Measurements from ENCODE around the gene RRM2.
A peak's percentile ranks its signal among the peaks of the same experiment; 100 is the strongest.

Gene RRM2

GRCh38 chr2:10083692-10084211 lies 38.8 kb upstream of the RRM2 start (continued):
- TF ChIP-seq ZBTB49 (tag by site-specific recombination; IDR thresholded peaks at IDR 0.05; ENCODE audit: low read depth) (no peak), ZNF248 (tag by site-specific recombination; IDR thresholded peaks at IDR 0.05) (no peak), ZNF670 (tag by site-specific recombination; IDR thresholded peaks at IDR 0.05; ENCODE audit: low read depth) (no peak), KLF10 (tag by site-specific recombination; IDR thresholded peaks at IDR 0.05) (no peak), ZNF549 (tag by site-specific recombination; IDR thresholded peaks at IDR 0.05) (no peak), GLI2 (tag by site-specific recombination; IDR thresholded peaks at IDR 0.05; ENCODE audit: borderline replicate concordance, low read depth) (no peak), ZNF404 (tag by site-specific recombination; IDR thresholded peaks at IDR 0.05) (no peak), ZNF132 (tag by site-specific recombination; IDR thresholded peaks at IDR 0.05; ENCODE audit: borderline replicate concordance) (no peak), ZBTB17 (tag by site-specific recombination; IDR thresholded peaks at IDR 0.05) (peak; percentile 75)

GRCh38 chr2:10084223-10084865 lies 38.2 kb upstream of the RRM2 start:
- no peak overlapping the region for H3K4me3 ChIP-seq (ENCODE audit: low read depth, low read length)
- 0 out of 2 replicates have a peak, but pooled peaks cover 11% of the 10 kb centered on the region for H3K4me1 ChIP-seq (ENCODE audit: control insufficient read depth, insufficient read depth, low read length)
- H3K9me3 ChIP-seq (ENCODE audit: control insufficient read depth, insufficient read depth, low read depth, low read length), result no peaks in the 10 kb centered on the region
- POLR2A ChIA-PET, result no interaction called here
- H3K27ac ChIP-seq (ENCODE audit: extremely low read depth, low read depth, low read length), result no peak overlapping the region
- no peak for TF ChIP-seq ZNF350 (tag by site-specific recombination; IDR thresholded peaks at IDR 0.05)
- no peaks in the 10 kb centered on the region for H3K36me3 ChIP-seq (ENCODE audit: control insufficient read depth in 2 of 2, insufficient read depth in 1 of 2, low read length in 2 of 2)
- CTCF ChIA-PET, result interaction anchor here (0.5 to 6.5 kb wide), 4 partner anchors 12 to 325 kb away, joined by 3 to 46 read pairs (median 4); no protein-coding TSS in a partner anchor

- Histone ChIP-seq H3K36me3 (ENCODE audit: control insufficient read depth in 2 of 2, insufficient read depth in 1 of 2, low read length in 2 of 2) (no peaks in the 10 kb centered on the region), H3K9me3 (ENCODE audit: control insufficient read depth, insufficient read depth, low read depth, low read length) (no peaks in the 10 kb centered on the region), H3K4me1 (ENCODE audit: control insufficient read depth, insufficient read depth, low read length) (0 out of 2 replicates have a peak, but pooled peaks cover 11% of the 10 kb centered on the region), H3K4me3 (ENCODE audit: low read depth, low read length) (no peak overlapping the region), H3K27ac (ENCODE audit: extremely low read depth, low read depth, low read length) (no peak overlapping the region)
- TF ChIP-seq ZNF133 (tag by site-specific recombination; IDR thresholded peaks at IDR 0.05), result peak; percentile 71; the same call in 1 of the 2 replicates
- TF ChIP-seq ZBTB44 (tag by site-specific recombination; IDR thresholded peaks at IDR 0.05), result no peak
- TF ChIP-seq ZNF302 (tag by site-specific recombination; IDR thresholded peaks at IDR 0.05; ENCODE audit: low read depth), result no peak
- ChIA-PET CTCF (interaction anchor here (1.3 to 6.5 kb wide), 2 partner anchors 12 to 13 kb away, joined by 5 to 46 read pairs; no protein-coding TSS in a partner anchor), POLR2A (interaction anchor here (0.6 to 0.7 kb wide), 2 partner anchors 41 to 363 kb away, joined by 3 to 5 read pairs; partner anchors contain the start of gene ODC1)
Measured at GRCh38 chr2:10085043-10085667, 37.4 kb upstream of the RRM2 start.

- ChIA-PET CTCF (interaction anchor here (0.6 to 6.5 kb wide), 2 partner anchors 12 to 581 kb away, joined by 3 to 46 read pairs; no protein-coding TSS in a partner anchor), POLR2A (interaction anchor here (0.7 kb wide), 1 partner anchor 363 kb away, joined by 3 read pairs; the partner anchor contains the start of gene ODC1)
- Histone ChIP-seq H3K27ac (ENCODE audit: extremely low read depth, low read depth, low read length) (no peak overlapping the region), H3K9me3 (ENCODE audit: control insufficient read depth, insufficient read depth, low read depth, low read length) (no peaks in the 10 kb centered on the region), H3K4me3 (ENCODE audit: low read depth, low read length) (no peak overlapping the region), H3K4me1 (ENCODE audit: control insufficient read depth, insufficient read depth, low read length) (0 out of 2 replicates have a peak, but pooled peaks cover 11% of the 10 kb centered on the region), H3K36me3 (ENCODE audit: control insufficient read depth in 2 of 2, insufficient read depth in 1 of 2, low read length in 2 of 2) (no peaks in the 10 kb centered on the region)
- no peak for TF ChIP-seq ZNF76 (tag by site-specific recombination; IDR thresholded peaks at IDR 0.05; ENCODE audit: borderline replicate concordance, low read depth)
- no peak for TF ChIP-seq ZEB2 (tag by site-specific recombination; IDR thresholded peaks at IDR 0.05)
- no peak for TF ChIP-seq ZNF211 (tag by site-specific recombination; IDR thresholded peaks at IDR 0.05; ENCODE audit: low read depth)
- no peak for TF ChIP-seq ZBTB8A (tag by site-specific recombination; IDR thresholded peaks at IDR 0.05)
- no peak for TF ChIP-seq ZNF624 (tag by site-specific recombination; IDR thresholded peaks at IDR 0.05)
- no peak for TF ChIP-seq BCL6B (tag by site-specific recombination; IDR thresholded peaks at IDR 0.05)
- TF ChIP-seq ZSCAN23 (tag by site-specific recombination; IDR thresholded peaks at IDR 0.05), result no peak
- TF ChIP-seq ZNF830 (tag by site-specific recombination; IDR thresholded peaks at IDR 0.05; ENCODE audit: low read depth), result no peak
- TF ChIP-seq ZNF324 (tag by site-specific recombination; IDR thresholded peaks at IDR 0.05), result no peak
- TF ChIP-seq SP3 (tag by site-specific recombination; IDR thresholded peaks at IDR 0.05), result no peak
Measured at GRCh38 chr2:10085668-10086059, 36.9 kb upstream of the RRM2 start.

All from HEK293 (cell line).